ENCODE results near the gene HSD11B2. TPM values are rescaled to one million over a fixed set of nuclear protein-coding genes. Genes with fewer than 3 reads are reported as not detected.

Gene HSD11B2
- total RNA-seq, 1 experiment from 2014 or later = 33.4 TPM

- ATAC-seq (no peak), DNase-seq (ENCODE audit: low spot score) (no peak)
- H3K27ac Mint-ChIP-seq = no peak overlapping the region; the same call in 1 of the 2 replicates
- peaks cover 50% of the 10 kb centered on the region for H3K27me3 Mint-ChIP-seq (ENCODE audit: low read depth)
- TF ChIP-seq, protein P1, sequence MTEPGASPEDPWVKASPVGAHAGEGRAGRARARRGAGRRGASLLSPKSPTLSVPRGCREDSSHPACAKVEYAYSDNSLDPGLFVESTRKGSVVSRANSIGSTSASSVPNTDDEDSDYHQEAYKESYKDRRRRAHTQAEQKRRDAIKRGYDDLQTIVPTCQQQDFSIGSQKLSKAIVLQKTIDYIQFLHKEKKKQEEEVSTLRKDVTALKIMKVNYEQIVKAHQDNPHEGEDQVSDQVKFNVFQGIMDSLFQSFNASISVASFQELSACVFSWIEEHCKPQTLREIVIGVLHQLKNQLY (CRISPR knock-in tag; IDR thresholded peaks at IDR 0.05) = no peak
- TF ChIP-seq RELA (CRISPR knock-in tag; IDR thresholded peaks at IDR 0.05; ENCODE audit: borderline replicate concordance) = no peak
- TF ChIP-seq, protein P2, sequence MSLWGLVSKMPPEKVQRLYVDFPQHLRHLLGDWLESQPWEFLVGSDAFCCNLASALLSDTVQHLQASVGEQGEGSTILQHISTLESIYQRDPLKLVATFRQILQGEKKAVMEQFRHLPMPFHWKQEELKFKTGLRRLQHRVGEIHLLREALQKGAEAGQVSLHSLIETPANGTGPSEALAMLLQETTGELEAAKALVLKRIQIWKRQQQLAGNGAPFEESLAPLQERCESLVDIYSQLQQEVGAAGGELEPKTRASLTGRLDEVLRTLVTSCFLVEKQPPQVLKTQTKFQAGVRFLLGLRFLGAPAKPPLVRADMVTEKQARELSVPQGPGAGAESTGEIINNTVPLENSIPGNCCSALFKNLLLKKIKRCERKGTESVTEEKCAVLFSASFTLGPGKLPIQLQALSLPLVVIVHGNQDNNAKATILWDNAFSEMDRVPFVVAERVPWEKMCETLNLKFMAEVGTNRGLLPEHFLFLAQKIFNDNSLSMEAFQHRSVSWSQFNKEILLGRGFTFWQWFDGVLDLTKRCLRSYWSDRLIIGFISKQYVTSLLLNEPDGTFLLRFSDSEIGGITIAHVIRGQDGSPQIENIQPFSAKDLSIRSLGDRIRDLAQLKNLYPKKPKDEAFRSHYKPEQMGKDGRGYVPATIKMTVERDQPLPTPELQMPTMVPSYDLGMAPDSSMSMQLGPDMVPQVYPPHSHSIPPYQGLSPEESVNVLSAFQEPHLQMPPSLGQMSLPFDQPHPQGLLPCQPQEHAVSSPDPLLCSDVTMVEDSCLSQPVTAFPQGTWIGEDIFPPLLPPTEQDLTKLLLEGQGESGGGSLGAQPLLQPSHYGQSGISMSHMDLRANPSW (CRISPR knock-in tag; conservative IDR thresholded peaks at IDR 0.05; ENCODE audit: low read depth) = no peak
- no peak for TF ChIP-seq CTCF (IDR thresholded peaks at IDR 0.05)
- TF ChIP-seq, protein P3, sequence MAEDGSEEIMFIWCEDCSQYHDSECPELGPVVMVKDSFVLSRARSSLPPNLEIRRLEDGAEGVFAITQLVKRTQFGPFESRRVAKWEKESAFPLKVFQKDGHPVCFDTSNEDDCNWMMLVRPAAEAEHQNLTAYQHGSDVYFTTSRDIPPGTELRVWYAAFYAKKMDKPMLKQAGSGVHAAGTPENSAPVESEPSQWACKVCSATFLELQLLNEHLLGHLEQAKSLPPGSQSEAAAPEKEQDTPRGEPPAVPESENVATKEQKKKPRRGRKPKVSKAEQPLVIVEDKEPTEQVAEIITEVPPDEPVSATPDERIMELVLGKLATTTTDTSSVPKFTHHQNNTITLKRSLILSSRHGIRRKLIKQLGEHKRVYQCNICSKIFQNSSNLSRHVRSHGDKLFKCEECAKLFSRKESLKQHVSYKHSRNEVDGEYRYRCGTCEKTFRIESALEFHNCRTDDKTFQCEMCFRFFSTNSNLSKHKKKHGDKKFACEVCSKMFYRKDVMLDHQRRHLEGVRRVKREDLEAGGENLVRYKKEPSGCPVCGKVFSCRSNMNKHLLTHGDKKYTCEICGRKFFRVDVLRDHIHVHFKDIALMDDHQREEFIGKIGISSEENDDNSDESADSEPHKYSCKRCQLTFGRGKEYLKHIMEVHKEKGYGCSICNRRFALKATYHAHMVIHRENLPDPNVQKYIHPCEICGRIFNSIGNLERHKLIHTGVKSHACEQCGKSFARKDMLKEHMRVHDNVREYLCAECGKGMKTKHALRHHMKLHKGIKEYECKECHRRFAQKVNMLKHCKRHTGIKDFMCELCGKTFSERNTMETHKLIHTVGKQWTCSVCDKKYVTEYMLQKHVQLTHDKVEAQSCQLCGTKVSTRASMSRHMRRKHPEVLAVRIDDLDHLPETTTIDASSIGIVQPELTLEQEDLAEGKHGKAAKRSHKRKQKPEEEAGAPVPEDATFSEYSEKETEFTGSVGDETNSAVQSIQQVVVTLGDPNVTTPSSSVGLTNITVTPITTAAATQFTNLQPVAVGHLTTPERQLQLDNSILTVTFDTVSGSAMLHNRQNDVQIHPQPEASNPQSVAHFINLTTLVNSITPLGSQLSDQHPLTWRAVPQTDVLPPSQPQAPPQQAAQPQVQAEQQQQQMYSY (CRISPR knock-in tag; IDR thresholded peaks at IDR 0.05) = no peak
- TF ChIP-seq NR1H2 (CRISPR knock-in tag; IDR thresholded peaks at IDR 0.05) = no peak
- TF ChIP-seq USF2 (CRISPR knock-in tag; IDR thresholded peaks at IDR 0.05) = no peak
- TF ChIP-seq ZNF219 (CRISPR knock-in tag; IDR thresholded peaks at IDR 0.05; ENCODE audit: borderline replicate concordance) = no peak
- TF ChIP-seq, protein P4, sequence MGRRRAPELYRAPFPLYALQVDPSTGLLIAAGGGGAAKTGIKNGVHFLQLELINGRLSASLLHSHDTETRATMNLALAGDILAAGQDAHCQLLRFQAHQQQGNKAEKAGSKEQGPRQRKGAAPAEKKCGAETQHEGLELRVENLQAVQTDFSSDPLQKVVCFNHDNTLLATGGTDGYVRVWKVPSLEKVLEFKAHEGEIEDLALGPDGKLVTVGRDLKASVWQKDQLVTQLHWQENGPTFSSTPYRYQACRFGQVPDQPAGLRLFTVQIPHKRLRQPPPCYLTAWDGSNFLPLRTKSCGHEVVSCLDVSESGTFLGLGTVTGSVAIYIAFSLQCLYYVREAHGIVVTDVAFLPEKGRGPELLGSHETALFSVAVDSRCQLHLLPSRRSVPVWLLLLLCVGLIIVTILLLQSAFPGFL (CRISPR knock-in tag; IDR thresholded peaks at IDR 0.05; ENCODE audit: borderline replicate concordance) = no peak
- TF ChIP-seq ZBTB43 (CRISPR knock-in tag; IDR thresholded peaks at IDR 0.05) = no peak
- no peak for TF ChIP-seq GABPB1 (CRISPR knock-in tag; IDR thresholded peaks at IDR 0.05)
- no peak for TF ChIP-seq ZNF423 (CRISPR knock-in tag; IDR thresholded peaks at IDR 0.05)
- TF ChIP-seq SP1 (CRISPR knock-in tag; conservative IDR thresholded peaks at IDR 0.05) = no peak
- TF ChIP-seq TEAD4 (CRISPR knock-in tag; IDR thresholded peaks at IDR 0.05) = no peak
- no peaks in the 10 kb centered on the region for H3K36me3 Mint-ChIP-seq
- peak overlapping the region; percentile 98 for H3K4me3 Mint-ChIP-seq
- ChIA-PET CTCF (interaction anchor here (0.6 to 6.0 kb wide), 4 partner anchors 16 to 41 kb away, joined by 3 to 56 read pairs (median 21); no protein-coding TSS in a partner anchor), POLR2A (no interaction called here)
- H3K9me3 Mint-ChIP-seq = no peaks in the 10 kb centered on the region
- H3K4me1 Mint-ChIP-seq = peaks cover 5% of the 10 kb centered on the region
Observed at GRCh38 chr16:67482233-67482924, 51.5 kb downstream of the HSD11B2 start.
